ENCODE measurements around the gene P2RX1. TPM values are rescaled to one million over a fixed set of nuclear protein-coding genes. Genes with fewer than 3 reads are reported as not detected.

Gene P2RX1
- total and polyA plus RNA-seq, 4 donors, result 0.44 to 5.2 (median 0.64) TPM

DNA sequence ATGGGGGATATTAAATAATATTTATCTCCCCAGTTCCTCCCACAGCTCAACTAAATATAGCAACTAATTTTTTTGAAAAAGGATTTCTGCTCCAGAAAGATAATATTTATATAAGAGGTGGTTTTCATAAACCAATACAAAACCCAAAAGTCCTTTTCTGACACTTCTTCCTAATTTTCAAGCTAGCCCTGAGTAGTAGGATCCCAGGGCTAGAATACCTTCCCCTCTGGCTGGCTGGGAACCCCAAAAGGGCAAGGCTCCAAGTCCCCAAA lies 46.6 kb upstream of the P2RX1 start:
- H3K27ac ChIP-seq (ENCODE audit: low read depth in 1 of 2, low read length in 2 of 2), result peak overlapping the region in 1 of 2 donors; percentile 31
- peaks cover 3 to 24% (median 10%) of the 10 kb centered on the region in 4 donors for H3K4me1 ChIP-seq (ENCODE audit: control insufficient read depth in 4 of 4, insufficient read depth in 4 of 4, low read length in 3 of 4)
- peak overlapping the region in 1 of 3 donors; percentile 4 for H3K4me3 ChIP-seq (ENCODE audit: low read depth in 1 of 3, low read length in 3 of 3)

DNA sequence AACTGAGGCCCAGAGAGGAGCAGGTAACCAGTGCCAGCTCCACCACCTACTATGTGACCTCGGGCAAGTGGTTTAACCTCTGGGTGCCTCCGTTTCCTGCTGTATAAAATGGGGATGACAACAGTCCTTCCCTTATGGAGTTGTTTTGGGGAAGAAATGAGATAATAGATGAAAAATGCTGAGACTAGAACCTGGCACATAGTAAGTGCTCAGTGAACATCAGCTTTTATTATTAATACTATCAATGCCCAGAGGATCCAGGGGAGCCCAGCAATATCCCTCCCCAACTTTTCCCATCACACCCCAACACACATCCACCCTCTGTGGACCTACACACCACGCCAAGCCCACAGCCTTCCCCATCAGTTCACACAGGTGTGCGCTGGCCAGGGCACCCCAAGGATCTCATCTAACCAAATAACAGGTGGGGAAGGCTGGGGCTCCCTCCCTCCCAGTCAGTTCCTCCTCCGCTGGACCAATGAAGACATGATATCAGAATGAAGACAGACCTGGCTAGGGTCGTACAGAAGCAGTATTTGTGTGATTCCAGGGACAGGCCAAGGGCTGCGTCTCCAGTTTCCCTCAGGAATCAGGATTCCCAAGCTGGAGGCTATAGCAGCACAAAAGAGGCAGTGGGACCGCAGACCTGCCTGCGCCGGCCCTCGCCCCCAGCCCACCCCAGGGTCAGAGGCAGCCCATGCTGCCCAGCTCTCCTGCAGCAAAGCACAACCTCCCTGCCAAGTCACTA lies 46.1 kb upstream of the P2RX1 start:
- TF ChIP-seq GABPA (IDR thresholded peaks at IDR 0.05 in 1 of 2, conservative IDR thresholded peaks at IDR 0.05 in 1 of 2), result no peak
- no peak for TF ChIP-seq SP1 (IDR thresholded peaks at IDR 0.05)
- no peak for TF ChIP-seq FOXA2 (IDR thresholded peaks at IDR 0.05)
- no peak for TF ChIP-seq NR2F2 (IDR thresholded peaks at IDR 0.05)
- no peak for TF ChIP-seq YY1 (IDR thresholded peaks at IDR 0.05)
- no peak for TF ChIP-seq CTCF (IDR thresholded peaks at IDR 0.05; ENCODE audit: low read depth, low read length, missing input control)
- TF ChIP-seq, protein P1, sequence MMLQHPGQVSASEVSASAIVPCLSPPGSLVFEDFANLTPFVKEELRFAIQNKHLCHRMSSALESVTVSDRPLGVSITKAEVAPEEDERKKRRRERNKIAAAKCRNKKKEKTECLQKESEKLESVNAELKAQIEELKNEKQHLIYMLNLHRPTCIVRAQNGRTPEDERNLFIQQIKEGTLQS (IDR thresholded peaks at IDR 0.05), result no peak
- TF ChIP-seq RAD21 (IDR thresholded peaks at IDR 0.05), result no peak
- no peak for TF ChIP-seq HNF4A (conservative IDR thresholded peaks at IDR 0.05)
- no peak for TF ChIP-seq MAX (IDR thresholded peaks at IDR 0.05)
- TF ChIP-seq JUND (IDR thresholded peaks at IDR 0.05), result no peak
- no peak for TF ChIP-seq ZBTB33 (IDR thresholded peaks at IDR 0.05)
- TF ChIP-seq RXRA (IDR thresholded peaks at IDR 0.05), result no peak
- Histone ChIP-seq H3K27me3 (ENCODE audit: control insufficient read depth in 4 of 4, insufficient read depth in 4 of 4, low read length in 3 of 4) (peaks cover 0 to 2% (median under 1%) of the 10 kb centered on the region in 4 donors), H3K36me3 (ENCODE audit: control insufficient read depth in 4 of 4, insufficient read depth in 3 of 4, low read depth in 1 of 4, low read length in 3 of 4) (no peaks in the 10 kb centered on the region), H3K4me1 (ENCODE audit: control insufficient read depth in 4 of 4, insufficient read depth in 4 of 4, low read length in 3 of 4) (peaks cover 3 to 24% (median 10%) of the 10 kb centered on the region in 4 donors), H3K9ac (ENCODE audit: low read depth in 1 of 2, low read length in 2 of 2) (no peak overlapping the region), H3K27ac (ENCODE audit: low read depth in 1 of 2, low read length in 2 of 2) (no peak overlapping the region), H3K4me3 (ENCODE audit: low read depth in 1 of 3, low read length in 3 of 3) (no peak overlapping the region), H3K9me3 (ENCODE audit: control insufficient read depth in 4 of 4, low read length in 3 of 4) (no peaks in the 10 kb centered on the region)
- no peak for DNase-seq (ENCODE audit: low spot score)
- 62% methylated on average over 11 of the region's 11 CpGs for WGBS

More for the DNA sequence above, 46.6 kb upstream of the P2RX1 start:
- Histone ChIP-seq H3K9ac (ENCODE audit: low read depth in 1 of 2, low read length in 2 of 2) (no peak overlapping the region), H3K9me3 (ENCODE audit: control insufficient read depth in 4 of 4, low read length in 3 of 4) (no peaks in the 10 kb centered on the region), H3K36me3 (ENCODE audit: control insufficient read depth in 4 of 4, insufficient read depth in 3 of 4, low read depth in 1 of 4, low read length in 3 of 4) (no peaks in the 10 kb centered on the region), H3K27me3 (ENCODE audit: control insufficient read depth in 4 of 4, insufficient read depth in 4 of 4, low read length in 3 of 4) (peaks cover 0 to 2% (median under 1%) of the 10 kb centered on the region in 4 donors)
- TF ChIP-seq JUND (IDR thresholded peaks at IDR 0.05) (no peak), SP1 (IDR thresholded peaks at IDR 0.05) (no peak), NR2F2 (IDR thresholded peaks at IDR 0.05) (no peak), RAD21 (IDR thresholded peaks at IDR 0.05) (no peak)
- TF ChIP-seq, protein P1 (IDR thresholded peaks at IDR 0.05), result no peak
- no peak for DNase-seq (ENCODE audit: low spot score)
